Loucy (cell line): ENCODE results near the gene GPR15.

Source experiments
- H2AFZ ChIP-seq: fragments of 200-600 bp; sonication (generic); 2 replicates; pipeline ENCODE4 v1.6.0; 2016; ENCODE audit warnings: antibody characterized with exemption, mild to moderate bottlenecking, low read length, moderate library complexity
- H3F3A ChIP-seq: fragments of 200-600 bp; 2 replicates; pipeline ENCODE4 v1.6.0; 2016; ENCODE audit warnings: antibody characterized with exemption, low read depth, mild to moderate bottlenecking
- H3K27me3 ChIP-seq: fragments of 200-600 bp; sonication (generic); 2 replicates; pipeline ENCODE4 v1.6.1; 2014; ENCODE audit warnings: low read length, mild to moderate bottlenecking; ENCODE audit not compliant: insufficient read depth, poor library complexity, severe bottlenecking
- H3K36me3 ChIP-seq: fragments of 200-600 bp; sonication (generic); 2 replicates; pipeline ENCODE4 v1.6.1; 2016; ENCODE audit warnings: low read length; ENCODE audit not compliant: insufficient read depth
- H3K4me1 ChIP-seq: fragments of 200-600 bp; sonication (generic); 2 replicates; pipeline ENCODE4 v1.5.1; 2014; ENCODE audit warnings: low read length, mild to moderate bottlenecking; ENCODE audit not compliant: insufficient read depth, poor library complexity, severe bottlenecking
- H3K4me2 ChIP-seq: fragments of 200-600 bp; sonication (generic); 2 replicates; pipeline ENCODE4 v1.6.0; 2014; ENCODE audit warnings: antibody characterized with exemption, low read length, low read depth, mild to moderate bottlenecking; ENCODE audit not compliant: poor library complexity, severe bottlenecking
- H3K4me3 ChIP-seq: fragments of 200-600 bp; sonication (generic); 2 replicates; pipeline ENCODE4 v1.5.1; 2014; ENCODE audit warnings: low read length, mild to moderate bottlenecking, mixed read lengths; ENCODE audit not compliant: poor library complexity, severe bottlenecking
- H3K79me2 ChIP-seq: fragments of 200-600 bp; sonication (generic); 2 replicates; pipeline ENCODE4 v1.6.1; 2014; ENCODE audit warnings: low read length; ENCODE audit not compliant: insufficient read depth
- H3K9ac ChIP-seq: fragments of 200-600 bp; sonication (generic); 2 replicates; pipeline ENCODE4 v1.6.0; 2014; ENCODE audit warnings: mild to moderate bottlenecking, low read depth, low read length, moderate library complexity; ENCODE audit not compliant: poor library complexity, severe bottlenecking
- H3K9me2 ChIP-seq: fragments of 200-600 bp; sonication (generic); replicated peaks from 2 replicates; pipeline ENCODE4 v1.6.1; 2016; ENCODE audit warnings: low read depth, low read length, mixed read lengths
- H3K9me3 ChIP-seq: fragments of 200-600 bp; sonication (generic); 2 replicates; pipeline ENCODE4 v1.6.1; 2014; ENCODE audit warnings: mild to moderate bottlenecking, antibody characterized with exemption, low read length, low read depth; ENCODE audit not compliant: insufficient read depth
- H4K20me1 ChIP-seq: fragments of 200-600 bp; sonication (generic); 2 replicates; pipeline ENCODE4 v1.6.0; 2014; ENCODE audit warnings: antibody characterized with exemption, low read length, mild to moderate bottlenecking; ENCODE audit not compliant: insufficient read depth, poor library complexity, severe bottlenecking
- CTCF ChIP-seq: fragments of 200-600 bp; sonication (generic); conservative IDR thresholded peaks from 2 replicates; pipeline ENCODE4 v1.5.1; 2014; ENCODE audit warnings: mild to moderate bottlenecking, antibody characterized with exemption, low read length
- EZH2phosphoT487 ChIP-seq: fragments of 200-600 bp; IDR thresholded peaks from 2 replicates; pipeline ENCODE4 v1.6.1; 2018; ENCODE audit warnings: antibody characterized with exemption, mild to moderate bottlenecking, moderate library complexity, borderline replicate concordance

GPR15 gene

GRCh38 chr3:98554580-98554979 lies 22.8 kb downstream of the GPR15 start:
- Histone ChIP-seq H2AFZ (no peak overlapping the region), H3F3A (no peaks in the 10 kb centered on the region), H3K9me3 (no peaks in the 10 kb centered on the region), H3K9me2 (no peaks in the 10 kb centered on the region), H3K4me1 (no peaks in the 10 kb centered on the region), H3K36me3 (no peaks in the 10 kb centered on the region), H3K79me2 (no peaks in the 10 kb centered on the region), H4K20me1 (no peaks in the 10 kb centered on the region), H3K4me3 (no peak overlapping the region), H3K4me2 (no peak overlapping the region), H3K9ac (no peak overlapping the region), H3K27me3 (no peaks in the 10 kb centered on the region)
- TF ChIP-seq CTCF (no peak), EZH2phosphoT487 (no peak)

GRCh38 chr3:98555025-98555379 lies 23.2 kb downstream of the GPR15 start:
- no peaks in the 10 kb centered on the region for H3K4me1 ChIP-seq
- no peaks in the 10 kb centered on the region for H3K9me3 ChIP-seq
- no peak overlapping the region for H3K4me3 ChIP-seq
- no peaks in the 10 kb centered on the region for H3K36me3 ChIP-seq
- H3K4me2 ChIP-seq = no peak overlapping the region
- no peak overlapping the region for H2AFZ ChIP-seq
- no peak overlapping the region for H3K9ac ChIP-seq
- H3K79me2 ChIP-seq = no peaks in the 10 kb centered on the region
- no peak for TF ChIP-seq EZH2phosphoT487
- no peak for TF ChIP-seq CTCF
- H3K9me2 ChIP-seq = no peaks in the 10 kb centered on the region
- H4K20me1 ChIP-seq = no peaks in the 10 kb centered on the region
- no peaks in the 10 kb centered on the region for H3F3A ChIP-seq
- no peaks in the 10 kb centered on the region for H3K27me3 ChIP-seq

GRCh38 chr3:98556164-98557130 lies 24.7 kb downstream of the GPR15 start:
- Histone ChIP-seq H3K79me2 (no peaks in the 10 kb centered on the region), H3K9me2 (no peaks in the 10 kb centered on the region), H3F3A (no peaks in the 10 kb centered on the region), H3K9ac (no peak overlapping the region), H2AFZ (no peak overlapping the region), H3K27me3 (no peaks in the 10 kb centered on the region), H3K4me1 (no peaks in the 10 kb centered on the region), H3K4me2 (no peak overlapping the region), H3K9me3 (no peaks in the 10 kb centered on the region), H3K4me3 (no peak overlapping the region), H4K20me1 (no peaks in the 10 kb centered on the region), H3K36me3 (no peaks in the 10 kb centered on the region)
- TF ChIP-seq CTCF (no peak), EZH2phosphoT487 (no peak)
